GM20000 (cell line): ENCODE results near the gene DNAJC27.
"Not testable (repeated sequence)": the region's sequence is repeated elsewhere in the genome, so short reads cannot be mapped to it uniquely, and the experiment has no call there.

ENCODE experiments used
- DNase-seq: peaks from one replicate; pipeline ENCODE4 v3.0.0; 2012; ENCODE audit warnings: low spot score
- TF ChIP-seq, protein P1 (sequence below): IDR thresholded peaks from 2 replicates; pipeline ENCODE4 v1.5.1; 2012; ENCODE audit warnings: mild to moderate bottlenecking, control low read depth; ENCODE audit errors: extremely low read depth, missing control alignments

Gene DNAJC27

DNA sequence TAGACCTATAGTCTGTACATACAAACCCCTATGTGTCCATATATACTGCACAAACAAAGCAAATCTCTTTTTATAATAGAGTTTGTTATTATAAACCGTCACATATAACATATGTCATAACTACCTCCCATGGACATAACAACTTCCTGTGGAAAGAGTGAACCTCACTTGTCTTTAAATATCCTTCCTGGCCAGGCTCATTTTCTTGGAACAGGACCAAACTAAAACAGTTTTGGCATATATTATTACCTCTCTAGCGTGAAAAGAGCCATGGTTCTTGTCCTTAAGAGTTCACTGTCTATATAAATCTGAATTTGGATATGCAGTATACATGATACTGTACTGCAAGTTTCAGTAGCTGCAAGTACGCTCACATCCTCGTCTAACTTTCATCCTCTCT is 28.3 kb upstream of the DNAJC27 start:
- no peak for DNase-seq
- TF ChIP-seq, protein P1, sequence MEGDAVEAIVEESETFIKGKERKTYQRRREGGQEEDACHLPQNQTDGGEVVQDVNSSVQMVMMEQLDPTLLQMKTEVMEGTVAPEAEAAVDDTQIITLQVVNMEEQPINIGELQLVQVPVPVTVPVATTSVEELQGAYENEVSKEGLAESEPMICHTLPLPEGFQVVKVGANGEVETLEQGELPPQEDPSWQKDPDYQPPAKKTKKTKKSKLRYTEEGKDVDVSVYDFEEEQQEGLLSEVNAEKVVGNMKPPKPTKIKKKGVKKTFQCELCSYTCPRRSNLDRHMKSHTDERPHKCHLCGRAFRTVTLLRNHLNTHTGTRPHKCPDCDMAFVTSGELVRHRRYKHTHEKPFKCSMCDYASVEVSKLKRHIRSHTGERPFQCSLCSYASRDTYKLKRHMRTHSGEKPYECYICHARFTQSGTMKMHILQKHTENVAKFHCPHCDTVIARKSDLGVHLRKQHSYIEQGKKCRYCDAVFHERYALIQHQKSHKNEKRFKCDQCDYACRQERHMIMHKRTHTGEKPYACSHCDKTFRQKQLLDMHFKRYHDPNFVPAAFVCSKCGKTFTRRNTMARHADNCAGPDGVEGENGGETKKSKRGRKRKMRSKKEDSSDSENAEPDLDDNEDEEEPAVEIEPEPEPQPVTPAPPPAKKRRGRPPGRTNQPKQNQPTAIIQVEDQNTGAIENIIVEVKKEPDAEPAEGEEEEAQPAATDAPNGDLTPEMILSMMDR, result no peak

- DNase-seq, result not testable (repeated sequence)
These were observed 27.3 kb upstream of the DNAJC27 start for GRCh38 chr2:24999097-24999496.

DNA sequence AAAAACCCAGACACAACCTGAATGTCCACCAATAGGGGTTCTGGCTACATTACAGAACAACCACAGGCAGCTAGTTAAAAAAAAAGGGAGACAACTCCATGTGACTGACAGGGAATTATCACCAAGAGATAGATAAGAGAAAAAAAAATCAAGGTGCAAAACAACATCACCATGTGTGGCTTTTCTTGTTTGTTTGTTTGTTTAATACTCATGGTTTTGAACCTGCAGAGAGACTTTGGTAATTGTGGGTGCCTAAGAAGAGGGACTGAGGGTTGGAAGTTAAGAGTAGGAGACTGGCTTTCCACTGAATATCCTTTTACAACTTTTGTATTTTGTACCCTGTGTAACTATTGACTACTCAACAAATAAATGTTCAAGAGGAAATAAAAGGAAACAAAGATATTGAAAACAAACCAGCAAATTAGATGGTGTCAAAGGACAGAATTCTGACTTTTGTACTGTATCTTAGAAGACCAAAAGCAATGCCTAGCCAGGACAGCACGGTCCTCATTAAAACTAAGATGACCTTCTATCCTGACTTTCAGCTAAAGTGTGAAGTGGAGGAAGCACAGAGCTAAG is 22.5 kb upstream of the DNAJC27 start:
- TF ChIP-seq, protein P1, result no peak
- no peak for DNase-seq

DNA sequence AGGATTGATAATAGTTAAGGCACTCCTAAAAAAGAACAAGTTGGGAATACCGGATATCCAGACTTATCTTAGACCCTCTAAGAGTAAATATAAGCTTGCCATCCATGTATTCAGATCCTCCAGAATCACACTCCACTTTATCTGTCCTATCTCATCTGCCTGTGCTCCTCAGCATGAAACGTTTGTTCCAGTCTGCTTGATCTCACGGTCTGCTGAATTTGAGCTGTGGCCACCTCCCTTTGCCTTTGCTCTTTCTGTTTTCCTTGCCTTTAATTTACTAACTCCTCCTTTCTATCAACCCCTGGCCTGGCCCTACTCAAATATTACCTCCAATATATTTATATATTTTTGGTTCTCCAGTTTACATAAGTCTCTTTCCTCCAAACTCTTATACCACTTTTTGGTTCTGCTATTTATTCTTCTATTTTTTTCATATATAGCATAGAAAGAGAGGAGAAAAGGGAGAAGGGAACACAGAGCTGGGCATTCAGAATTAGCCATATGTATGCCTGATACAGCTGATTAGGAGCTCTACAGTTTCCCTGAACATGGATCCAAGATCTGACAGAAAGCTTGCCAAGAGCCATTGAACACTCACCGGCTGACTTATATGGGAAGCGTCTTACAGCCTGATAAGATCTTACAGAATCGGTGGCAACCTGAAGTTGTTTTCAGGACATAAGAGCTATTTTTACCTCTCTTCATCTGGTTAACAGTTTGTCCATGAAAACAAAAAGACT is 21.8 kb upstream of the DNAJC27 start:
- no peak for DNase-seq
- TF ChIP-seq, protein P1, result no peak

GRCh38 chr2:24986372-24986771 is 14.6 kb upstream of the DNAJC27 start:
- no peak for DNase-seq
- TF ChIP-seq, protein P1, result no peak

GRCh38 chr2:24985511-24985910 is 13.8 kb upstream of the DNAJC27 start:
- DNase-seq, result no peak
- TF ChIP-seq, protein P1, result no peak

DNA sequence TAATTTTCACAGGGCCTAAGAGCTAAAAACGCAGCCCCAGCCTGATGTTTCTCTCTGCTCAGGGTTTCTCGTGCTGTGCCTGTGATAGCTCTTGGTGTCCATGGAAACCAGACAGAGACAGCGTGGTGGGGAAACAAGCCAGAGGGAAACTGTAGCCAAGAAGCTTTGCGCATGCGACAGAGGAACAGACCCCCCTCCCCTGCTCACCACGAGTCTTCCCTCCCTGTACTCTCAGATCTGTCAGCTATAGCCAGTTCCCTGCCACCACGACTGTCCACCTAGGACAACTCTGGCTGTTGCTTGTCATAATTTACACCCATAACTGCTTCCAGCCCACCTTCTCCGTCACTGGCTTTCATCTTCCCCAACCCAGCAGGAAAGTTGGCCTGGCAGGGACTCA is 13.2 kb upstream of the DNAJC27 start:
- DNase-seq, result no peak
- TF ChIP-seq, protein P1, result no peak
